HFFc6 (cell line): ENCODE data around the gene NDE1. TPM values are rescaled to one million over a fixed set of nuclear protein-coding genes. Genes with fewer than 3 reads are reported as not detected.
A peak's percentile ranks its signal among the peaks of the same experiment; 100 is the strongest.

Experiments
- DNase-seq: peaks from one replicate; pipeline ENCODE4 v3.0.0-alpha.2; 2018
- H3K27ac Mint-ChIP-seq: 2 replicates; pipeline ENCODE4 v1.8.0; 2020; ENCODE audit warnings: mild to moderate bottlenecking, mixed read lengths
- H3K27me3 Mint-ChIP-seq: 2 replicates; pipeline ENCODE4 v1.8.0; 2021; ENCODE audit warnings: mild to moderate bottlenecking, moderate library complexity, mixed read lengths; ENCODE audit not compliant: insufficient read depth
- H3K36me3 Mint-ChIP-seq: 2 replicates; pipeline ENCODE4 v1.8.0; 2021; ENCODE audit warnings: low read depth, mixed read lengths
- H3K4me1 Mint-ChIP-seq: 2 replicates; pipeline ENCODE4 v1.8.0; 2020; ENCODE audit warnings: low read depth, mixed read lengths
- H3K4me3 Mint-ChIP-seq: 2 replicates; pipeline ENCODE4 v1.8.0; 2020; ENCODE audit warnings: mild to moderate bottlenecking, moderate library complexity, mixed read lengths
- H3K9me3 Mint-ChIP-seq: 2 replicates; pipeline ENCODE4 v1.8.0; 2020; ENCODE audit warnings: mild to moderate bottlenecking, mixed read lengths
- CTCF ChIP-seq: fragments of 200-600 bp; sonication (generic); IDR thresholded peaks from 2 replicates; pipeline ENCODE4 v1.5.0; 2021; ENCODE audit warnings: antibody characterized with exemption, mild to moderate bottlenecking
- total RNA-seq, 6 experiments: library from RNA; stranded (reverse); fragmentation: NEBNext Ultra II Directional; extraction: Animal tissue kit (Norgen Biotek cat#: 25700); gene quantifications; 2 replicates in 1 of 6; 3 replicates in 5 of 6; pipeline ENCODE4 v1.2.3, GENCODE V29; 2021

Gene NDE1
- total RNA-seq, 6 experiments from 2014 or later, result 40.6 to 61.0 (median 58.2) TPM

GRCh38 chr16:15765880-15766279 lies 115.8 kb downstream of the NDE1 start:
- peak; percentile 49 for DNase-seq
- H3K27me3 Mint-ChIP-seq, result peaks cover 17% of the 10 kb centered on the region
- H3K9me3 Mint-ChIP-seq, result no peaks in the 10 kb centered on the region
- H3K4me1 Mint-ChIP-seq, result peaks cover 12% of the 10 kb centered on the region
- H3K36me3 Mint-ChIP-seq, result no peaks in the 10 kb centered on the region
- peak; percentile 78 for TF ChIP-seq CTCF
- no peak overlapping the region for H3K27ac Mint-ChIP-seq
- no peak overlapping the region for H3K4me3 Mint-ChIP-seq

GRCh38 chr16:15766918-15767317 lies 116.9 kb downstream of the NDE1 start:
- no peak overlapping the region for H3K27ac Mint-ChIP-seq
- no peaks in the 10 kb centered on the region for H3K36me3 Mint-ChIP-seq
- H3K4me1 Mint-ChIP-seq, result peaks cover 13% of the 10 kb centered on the region
- H3K9me3 Mint-ChIP-seq, result no peaks in the 10 kb centered on the region
- H3K27me3 Mint-ChIP-seq, result peaks cover 23% of the 10 kb centered on the region
- H3K4me3 Mint-ChIP-seq, result no peak overlapping the region
- DNase-seq, result no peak
- no peak for TF ChIP-seq CTCF

- peaks cover 21% of the 10 kb centered on the region for H3K27me3 Mint-ChIP-seq
- H3K4me3 Mint-ChIP-seq, result no peak overlapping the region
- no peak for DNase-seq
- peaks cover 13% of the 10 kb centered on the region for H3K4me1 Mint-ChIP-seq
- no peak for TF ChIP-seq CTCF
- H3K36me3 Mint-ChIP-seq, result no peaks in the 10 kb centered on the region
- H3K27ac Mint-ChIP-seq, result no peak overlapping the region
- H3K9me3 Mint-ChIP-seq, result no peaks in the 10 kb centered on the region
Measured at GRCh38 chr16:15768201-15768600, 118.2 kb downstream of the NDE1 start.

GRCh38 chr16:15769239-15769638 lies 119.2 kb downstream of the NDE1 start:
- H3K4me3 Mint-ChIP-seq, result no peak overlapping the region

GRCh38 chr16:15770107-15770506 lies 120.1 kb downstream of the NDE1 start:
- Mint-ChIP-seq H3K27me3 (peaks cover 15% of the 10 kb centered on the region), H3K4me1 (peaks cover 13% of the 10 kb centered on the region), H3K27ac (no peak overlapping the region), H3K9me3 (no peaks in the 10 kb centered on the region), H3K4me3 (peak overlapping the region; percentile 44; the same call in 1 of the 2 replicates), H3K36me3 (no peaks in the 10 kb centered on the region)
- TF ChIP-seq CTCF, result no peak
- DNase-seq, result no peak

More at GRCh38 chr16:15769239-15769638, 119.2 kb downstream of the NDE1 start:
- TF ChIP-seq CTCF, result no peak
- no peak for DNase-seq
- H3K9me3 Mint-ChIP-seq, result no peaks in the 10 kb centered on the region
- H3K36me3 Mint-ChIP-seq, result no peaks in the 10 kb centered on the region
- H3K27ac Mint-ChIP-seq, result no peak overlapping the region
- peaks cover 13% of the 10 kb centered on the region for H3K4me1 Mint-ChIP-seq
- peaks cover 18% of the 10 kb centered on the region for H3K27me3 Mint-ChIP-seq

- no peak for TF ChIP-seq CTCF
- peak overlapping the region; percentile 44 for H3K4me3 Mint-ChIP-seq
- DNase-seq, result peak; percentile 19
- H3K27me3 Mint-ChIP-seq, result peaks cover 17% of the 10 kb centered on the region
- no peaks in the 10 kb centered on the region for H3K36me3 Mint-ChIP-seq
- H3K27ac Mint-ChIP-seq, result no peak overlapping the region
- peaks cover 13% of the 10 kb centered on the region for H3K4me1 Mint-ChIP-seq
- no peaks in the 10 kb centered on the region for H3K9me3 Mint-ChIP-seq
Measured at GRCh38 chr16:15770512-15770911, 120.5 kb downstream of the NDE1 start.
